HepG2 (cell line): ENCODE results near the gene EHD1. TPM values are rescaled to one million over a fixed set of nuclear protein-coding genes. Genes with fewer than 3 reads are reported as not detected.

Source experiments
- ATAC-seq: fragments of 200-7000 bp; cut with Tn5 transposase; 3 replicates; pipeline ENCODE4 v1.9.1; 2020; ENCODE audit warnings: mild to moderate bottlenecking, moderate library complexity
- BruUV-seq: library from RNA; stranded (reverse); fragments of 400-500 nt; replicated peaks from 2 replicates; lab custom pipeline; 2021; lab: Mats Ljungman, UMichigan
- CTCF ChIA-PET: fragments of 300-600 bp; formaldehyde crosslinking; extraction: SDS; loops from one replicate; lab custom pipeline; 2021; ENCODE audit warnings: low total read pairs, inconsistent platforms, low intra/inter-chr PET ratio; lab: Yijun Ruan, JAX
- POLR2A ChIA-PET: fragments of 350-600 bp; sonication (Branson Sonifier 250); formaldehyde crosslinking; loops from one replicate; lab custom pipeline; 2020; ENCODE audit warnings: antibody characterized with exemption, inconsistent platforms; lab: Yijun Ruan, JAX
- DNase-seq: peaks from one replicate; pipeline ENCODE4 v3.0.0-alpha.2; 2015; ENCODE audit warnings: low spot score
- FAIRE-seq: peaks from 3 replicates; lab custom pipeline; 2011; peaks lifted over from hg19 to GRCh38; lab: Jason Lieb, UNC
- H2AFZ ChIP-seq: one replicate; pipeline ENCODE4 v1.6.1; 2011; ENCODE audit warnings: low read length, inconsistent platforms
- H3K27ac ChIP-seq: fragments of 300-600 bp; 3 replicates; pipeline ENCODE4 v1.8.0; 2011; ENCODE audit warnings: mixed run types, mild to moderate bottlenecking, mixed read lengths, low read length, inconsistent platforms; ENCODE audit not compliant: insufficient read depth; ENCODE audit errors: extremely low read length
- H3K27me3 ChIP-seq, 2 experiments: fragments of 200-600 bp in 1 of 2; 2 replicates in 1 of 2; 3 replicates in 1 of 2; pipeline versions ENCODE4 v1.6.0 to v1.8.0; 2011; ENCODE audit warnings: low read length in 2 of 2, mild to moderate bottlenecking in 2 of 2, moderate library complexity in 2 of 2, inconsistent platforms in 1 of 2; ENCODE audit not compliant: insufficient read depth in 2 of 2, control insufficient read depth in 1 of 2
- H3K36me3 ChIP-seq, 2 experiments: fragments of 200-600 bp in 1 of 2; replicated peaks in 1 of 2; 2 replicates in 1 of 2; 3 replicates in 1 of 2; pipeline versions ENCODE4 v1.5.1 to v1.8.0; 2011; ENCODE audit warnings: low read length in 2 of 2, inconsistent platforms in 1 of 2; ENCODE audit not compliant: insufficient read depth in 2 of 2, control insufficient read depth in 1 of 2
- H3K4me1 ChIP-seq: 2 replicates; pipeline ENCODE4 v1.5.1; 2012; ENCODE audit warnings: low read length, inconsistent platforms; ENCODE audit not compliant: insufficient read depth
- H3K4me2 ChIP-seq: 2 replicates; pipeline ENCODE4 v1.6.0; 2011; ENCODE audit warnings: low read depth, low read length, inconsistent platforms
- H3K4me3 ChIP-seq, 3 experiments: fragments of 200-600 bp in 1 of 3; sonication (generic), shearing (Covaris generic) in 1 of 3; replicated peaks in 1 of 3; 2 replicates each; pipeline ENCODE4 v1.5.1; 2011 to 2016; ENCODE audit warnings: low read length in 3 of 3, inconsistent platforms in 2 of 3, low read depth in 2 of 3, mild to moderate bottlenecking in 2 of 3, control low read depth in 1 of 3, mixed read lengths in 1 of 3; ENCODE audit not compliant: insufficient read depth in 1 of 3
- H3K79me2 ChIP-seq: one replicate; pipeline ENCODE4 v1.6.1; 2011; ENCODE audit warnings: low read length, inconsistent platforms; ENCODE audit not compliant: insufficient read depth
- H3K9ac ChIP-seq: 2 replicates; pipeline ENCODE4 v1.6.0; 2011; ENCODE audit warnings: mild to moderate bottlenecking, low read depth, low read length, inconsistent platforms; ENCODE audit not compliant: insufficient read depth
- H3K9me3 ChIP-seq: 2 replicates; pipeline ENCODE4 v1.5.1; 2012; ENCODE audit warnings: mild to moderate bottlenecking, low read length
- H4K20me1 ChIP-seq: 2 replicates; pipeline ENCODE4 v1.6.0; 2011; ENCODE audit warnings: inconsistent platforms, mild to moderate bottlenecking, low read length, moderate library complexity; ENCODE audit not compliant: insufficient read depth
- GABPA ChIP-seq, 2 experiments: IDR thresholded peaks; 2 replicates each; pipeline ENCODE4 v1.6.1; 2011 to 2016; ENCODE audit warnings: low read depth in 2 of 2, low read length in 1 of 2, missing biosample characterization in 1 of 2, missing genetic modification characterization in 1 of 2
- KDM1A ChIP-seq: IDR thresholded peaks from 2 replicates; pipeline ENCODE4 v1.6.1; 2016; ENCODE audit warnings: missing compliant biosample characterization
- ZNF367 ChIP-seq: sonication (generic); formaldehyde crosslinking; IDR thresholded peaks from 2 replicates; pipeline ENCODE4 v1.4.0; 2020; ENCODE audit warnings: missing genetic modification reagents, borderline replicate concordance
- ZNF543 ChIP-seq: sonication (generic); formaldehyde crosslinking; IDR thresholded peaks from 2 replicates; pipeline ENCODE4 v1.4.0; 2020; ENCODE audit warnings: mild to moderate bottlenecking, missing genetic modification reagents
- WGBS: methylation state at CpG from one replicate; pipeline ENCODE4 v1.1.6; 2017; ENCODE audit warnings: low lambda C conversion rate; 5-methylcytosine and 5-hydroxymethylcytosine counted together
- in situ Hi-C: cut with HindIII; loops from 2 replicates; pipeline ENCODE4 v1.10.0; 2017; ENCODE audit warnings: low pct_unique_long_range_greater_than_20kb; ENCODE audit not compliant: extremely low pct_ligation_motif_present
- intact Hi-C: fragments of 100-400 bp; cut with micrococcal nuclease; formaldehyde crosslinking; loops from one replicate; pipeline ENCODE4 v1.10.0; 2022; ENCODE audit not compliant: unreplicated experiment
- polyA plus RNA-seq, 8 experiments: library from polyadenylated mRNA; depleted of rRNA in 3 of 8; stranded (reverse) in 7 of 8; unstranded in 1 of 8; fragments of >200 nt; fragmentation: Illumina TruSeq in 4 of 8; extraction: Trizol in 4 of 8; gene quantifications; 2 replicates each; pipeline versions ENCODE4 v1.2.1 to v1.2.3, GENCODE V29; 2011 to 2016; ENCODE audit warnings: low read depth in 4 of 8, missing spikeins in 1 of 8, mixed read lengths in 1 of 8; ENCODE audit not compliant: insufficient read depth in 1 of 8
- total RNA-seq, 5 experiments: library from RNA; depleted of rRNA; stranded (reverse); fragments of >200 nt; fragmentation: Illumina TruSeq; extraction: Trizol; gene quantifications; 2 replicates each; pipeline ENCODE4 v1.2.3, GENCODE V29; 2016; ENCODE audit warnings: low read depth in 1 of 5
- TF ChIP-seq, protein P1 (sequence below): sonication (generic); formaldehyde crosslinking; IDR thresholded peaks from 2 replicates; pipeline ENCODE4 v1.9.0; 2021; ENCODE audit warnings: missing genetic modification reagents, borderline replicate concordance
- TF ChIP-seq, protein P2 (sequence below), 2 experiments: IDR thresholded peaks; 2 replicates each; pipeline ENCODE4 v1.6.1; 2011 to 2012; ENCODE audit warnings: low read length in 2 of 2, borderline replicate concordance in 1 of 2, low read depth in 1 of 2, mild to moderate bottlenecking in 1 of 2, moderate library complexity in 1 of 2

Gene EHD1
- total and polyA plus RNA-seq, 2 of the 13 experiments (the other 11 are each of a cell fraction or from before 2014, with no cell fraction given), result 23.6 to 26.6 TPM

DNA sequence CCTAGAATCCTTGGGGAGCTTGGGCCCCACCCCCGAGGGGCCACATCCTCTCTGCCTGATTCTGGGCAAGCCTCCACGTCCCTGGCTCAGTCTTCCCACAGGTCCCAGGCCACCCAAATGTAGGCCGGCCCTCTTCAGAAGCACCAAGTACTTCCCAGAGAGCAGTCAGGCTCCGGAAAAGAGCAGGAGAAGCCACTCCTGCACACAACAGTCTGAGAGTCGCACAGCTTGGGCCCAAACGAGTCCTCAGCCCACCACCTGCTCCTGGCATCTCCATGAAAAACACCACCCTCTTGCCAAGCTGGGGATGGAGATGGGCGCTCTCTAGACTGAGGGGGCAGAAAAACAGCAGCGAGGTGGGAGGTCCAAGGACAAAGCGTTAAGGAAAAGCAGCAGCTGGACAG lies 15.4 kb downstream of the EHD1 start (continued):
- TF ChIP-seq, protein P1, sequence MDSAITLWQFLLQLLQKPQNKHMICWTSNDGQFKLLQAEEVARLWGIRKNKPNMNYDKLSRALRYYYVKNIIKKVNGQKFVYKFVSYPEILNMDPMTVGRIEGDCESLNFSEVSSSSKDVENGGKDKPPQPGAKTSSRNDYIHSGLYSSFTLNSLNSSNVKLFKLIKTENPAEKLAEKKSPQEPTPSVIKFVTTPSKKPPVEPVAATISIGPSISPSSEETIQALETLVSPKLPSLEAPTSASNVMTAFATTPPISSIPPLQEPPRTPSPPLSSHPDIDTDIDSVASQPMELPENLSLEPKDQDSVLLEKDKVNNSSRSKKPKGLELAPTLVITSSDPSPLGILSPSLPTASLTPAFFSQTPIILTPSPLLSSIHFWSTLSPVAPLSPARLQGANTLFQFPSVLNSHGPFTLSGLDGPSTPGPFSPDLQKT (CRISPR knock-in tag), result no peak
- TF ChIP-seq, protein P2, sequence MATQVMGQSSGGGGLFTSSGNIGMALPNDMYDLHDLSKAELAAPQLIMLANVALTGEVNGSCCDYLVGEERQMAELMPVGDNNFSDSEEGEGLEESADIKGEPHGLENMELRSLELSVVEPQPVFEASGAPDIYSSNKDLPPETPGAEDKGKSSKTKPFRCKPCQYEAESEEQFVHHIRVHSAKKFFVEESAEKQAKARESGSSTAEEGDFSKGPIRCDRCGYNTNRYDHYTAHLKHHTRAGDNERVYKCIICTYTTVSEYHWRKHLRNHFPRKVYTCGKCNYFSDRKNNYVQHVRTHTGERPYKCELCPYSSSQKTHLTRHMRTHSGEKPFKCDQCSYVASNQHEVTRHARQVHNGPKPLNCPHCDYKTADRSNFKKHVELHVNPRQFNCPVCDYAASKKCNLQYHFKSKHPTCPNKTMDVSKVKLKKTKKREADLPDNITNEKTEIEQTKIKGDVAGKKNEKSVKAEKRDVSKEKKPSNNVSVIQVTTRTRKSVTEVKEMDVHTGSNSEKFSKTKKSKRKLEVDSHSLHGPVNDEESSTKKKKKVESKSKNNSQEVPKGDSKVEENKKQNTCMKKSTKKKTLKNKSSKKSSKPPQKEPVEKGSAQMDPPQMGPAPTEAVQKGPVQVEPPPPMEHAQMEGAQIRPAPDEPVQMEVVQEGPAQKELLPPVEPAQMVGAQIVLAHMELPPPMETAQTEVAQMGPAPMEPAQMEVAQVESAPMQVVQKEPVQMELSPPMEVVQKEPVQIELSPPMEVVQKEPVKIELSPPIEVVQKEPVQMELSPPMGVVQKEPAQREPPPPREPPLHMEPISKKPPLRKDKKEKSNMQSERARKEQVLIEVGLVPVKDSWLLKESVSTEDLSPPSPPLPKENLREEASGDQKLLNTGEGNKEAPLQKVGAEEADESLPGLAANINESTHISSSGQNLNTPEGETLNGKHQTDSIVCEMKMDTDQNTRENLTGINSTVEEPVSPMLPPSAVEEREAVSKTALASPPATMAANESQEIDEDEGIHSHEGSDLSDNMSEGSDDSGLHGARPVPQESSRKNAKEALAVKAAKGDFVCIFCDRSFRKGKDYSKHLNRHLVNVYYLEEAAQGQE (IDR thresholded peaks at IDR 0.05; ENCODE audit: borderline replicate concordance in 1 of 2, low read depth in 1 of 2, low read length in 2 of 2), result no peak
- TF ChIP-seq ZNF543 (CRISPR knock-in tag) (no peak), ZNF367 (CRISPR knock-in tag) (no peak)

DNA sequence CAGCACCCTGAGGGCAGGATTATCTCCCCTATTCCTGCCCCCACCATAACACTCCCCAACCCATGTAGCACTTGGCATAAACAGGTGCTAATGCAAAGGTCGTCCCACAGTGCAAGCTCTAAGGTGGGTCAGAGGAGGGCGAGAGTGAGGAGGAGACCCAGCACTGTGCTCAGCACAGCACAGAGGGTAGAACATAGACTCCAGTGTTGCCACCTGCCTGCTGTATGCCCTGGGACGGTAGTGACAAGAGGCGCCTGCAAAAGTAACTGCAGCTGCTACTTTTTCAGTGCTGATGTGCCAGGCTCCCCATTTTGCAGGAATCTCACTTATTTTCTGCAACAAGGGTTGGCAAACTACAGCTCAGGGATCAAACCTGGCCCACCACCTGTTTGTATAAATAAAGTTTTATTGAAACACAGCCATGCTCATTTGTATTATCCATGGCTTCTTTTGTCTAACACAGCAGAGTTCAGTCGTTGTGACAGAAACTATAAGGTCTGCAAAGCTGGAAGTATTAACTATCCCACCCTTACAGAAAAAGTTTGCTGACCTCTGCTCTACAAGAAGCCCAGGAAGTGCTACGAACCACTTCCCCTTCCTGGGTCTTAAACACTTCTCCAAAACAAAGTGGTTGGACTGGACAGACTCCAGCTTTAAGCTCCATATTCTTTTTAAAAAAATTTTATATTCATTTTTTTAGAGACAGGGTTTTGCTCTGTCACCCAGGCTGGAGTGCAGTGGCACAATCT lies 17.0 kb downstream of the EHD1 start:
- FAIRE-seq (no peak), ATAC-seq (peak; percentile 37), DNase-seq (no peak)
- H4K20me1 ChIP-seq, result no peaks in the 10 kb centered on the region
- peaks cover 28% of the 10 kb centered on the region for H3K79me2 ChIP-seq
- no peak overlapping the region for H3K4me2 ChIP-seq
- H3K27ac ChIP-seq, result peak overlapping the region; percentile 18
- peaks cover 7 to 30% of the 10 kb centered on the region in 2 experiments; a peak in 4 of 5 replicates for H3K36me3 ChIP-seq
- 73% methylated on average over 6 of the region's 6 CpGs for WGBS
- intact Hi-C loops, result no loop called here
- no peak overlapping the region for H3K9ac ChIP-seq
- in situ Hi-C loops, result no loop called here
- no peaks in the 10 kb centered on the region for H3K9me3 ChIP-seq
- no peaks in the 10 kb centered on the region for H3K27me3 ChIP-seq
- peaks cover 46% of the 10 kb centered on the region for H3K4me1 ChIP-seq
- ChIA-PET CTCF (no interaction called here), POLR2A (interaction anchor here (1.0 to 2.7 kb wide), 2 partner anchors 9 to 11 kb away, joined by 4 to 10 read pairs; no protein-coding TSS in a partner anchor)
- no TSS peak for BruUV-seq
- H3K4me3 ChIP-seq, result no peak overlapping the region
- no peak overlapping the region for H2AFZ ChIP-seq
- TF ChIP-seq KDM1A (CRISPR knock-in tag) (no peak), GABPA (IDR thresholded peaks at IDR 0.05; ENCODE audit: low read depth, low read length) (no peak), GABPA (CRISPR knock-in tag; IDR thresholded peaks at IDR 0.05; ENCODE audit: low read depth) (peak; percentile 19; the same call in 1 of the 2 replicates)
